Transverse colon (tissue), 4 donors: ENCODE measurements around the gene PALLD. TPM values are rescaled to one million over a fixed set of nuclear protein-coding genes. Genes with fewer than 3 reads are reported as not detected.
A peak's percentile ranks its signal among the peaks of the same experiment; 100 is the strongest.

Experiments used
- DNase-seq: peaks from one replicate; pipeline ENCODE4 v3.0.0-alpha.2; 2019
- H3K27ac ChIP-seq, 4 donors: fragments of 200-600 bp; sonication (generic); 2 replicates each; pipeline ENCODE4 v1.5.1; 2016 to 2018; ENCODE audit warnings: inconsistent platforms in 4 of 4
- H3K27me3 ChIP-seq: fragments of 200-600 bp; sonication (generic); 2 replicates; pipeline ENCODE4 v1.5.1; 2017; ENCODE audit warnings: inconsistent platforms
- H3K36me3 ChIP-seq, 4 donors: fragments of 200-600 bp; sonication (generic); 2 replicates each; pipeline ENCODE4 v1.5.1; 2017 to 2019; ENCODE audit warnings: inconsistent platforms in 4 of 4
- H3K4me1 ChIP-seq, 4 donors: fragments of 200-600 bp; sonication (generic); 2 replicates each; pipeline ENCODE4 v1.5.1; 2017 to 2020; ENCODE audit warnings: inconsistent platforms in 4 of 4
- H3K4me3 ChIP-seq, 4 donors: fragments of 200-600 bp; sonication (generic); 1 replicate in 1 of 4; 2 replicates in 3 of 4; pipeline versions ENCODE4 v1.5.1 to v1.6.1; 2017 to 2019; ENCODE audit warnings: inconsistent platforms in 4 of 4
- H3K9me3 ChIP-seq, 2 donors: fragments of 200-600 bp; sonication (generic); 2 replicates each; pipeline ENCODE4 v1.5.1; 2017 to 2019; ENCODE audit warnings: inconsistent platforms in 2 of 2
- CTCF ChIP-seq, 5 experiments: fragments of 200-600 bp in 3 of 5; fragments of 450-650 bp in 2 of 5; sonication (generic) in 3 of 5; IDR thresholded peaks; 1 replicate in 2 of 5; 2 replicates in 3 of 5; pipeline ENCODE4 v1.5.1; 2016 to 2017; ENCODE audit warnings: antibody characterized with exemption in 5 of 5, inconsistent platforms in 3 of 5, mild to moderate bottlenecking in 2 of 5, moderate library complexity in 1 of 5
- EP300 ChIP-seq: sonication (generic); formaldehyde crosslinking; IDR thresholded peaks from one replicate; pipeline ENCODE4 v1.6.1; 2017; ENCODE audit warnings: antibody characterized with exemption, low read depth
- POLR2A ChIP-seq: fragments of 450-650 bp; IDR thresholded peaks from one replicate; pipeline ENCODE4 v1.6.1; 2016; ENCODE audit warnings: antibody characterized with exemption, mild to moderate bottlenecking, moderate library complexity
- POLR2AphosphoS5 ChIP-seq, 3 donors: sonication (generic); formaldehyde crosslinking; IDR thresholded peaks; one replicate each; pipeline ENCODE4 v1.6.1; 2016; ENCODE audit warnings: antibody characterized with exemption in 3 of 3
- WGBS, 2 donors: methylation state at CpG; one replicate each; pipeline ENCODE4 v1.1.5; 2018; ENCODE audit warnings: low coverage in 1 of 2; 5-methylcytosine and 5-hydroxymethylcytosine counted together
- in situ Hi-C, 4 donors: fragments of 200-750 bp; cut with MboI; loops; one replicate each; pipeline versions ENCODE4 v1.15.0 to v1.15.1; 2017; ENCODE audit warnings: low sequenced_read_pairs in 3 of 4, low pct_ligation_motif_present in 1 of 4, low pct_unique_long_range_greater_than_20kb in 1 of 4
- intact Hi-C: fragments of 100-400 bp; cut with DNase I; formaldehyde crosslinking; loops from one replicate; pipeline ENCODE4 v1.15.1; 2023; ENCODE audit warnings: low total_unique reads
- total RNA-seq, 4 donors: library from RNA; depleted of rRNA; stranded (reverse); fragments of >200 nt; gene quantifications; one replicate each; pipeline ENCODE4 v1.1.0, GENCODE V29; 2016

PALLD gene
- total RNA-seq, 4 donors from 2014 or later: 230 to 309 (median 278) TPM

- DNase-seq: no peak
- Histone ChIP-seq H3K36me3 (no peaks in the 10 kb centered on the region), H3K27me3 (no peaks in the 10 kb centered on the region), H3K27ac (peak overlapping the region; percentile 3 to 63 (median 60)), H3K4me1 (peaks cover 0 to 17% (median 8%) of the 10 kb centered on the region in 4 donors), H3K9me3 (no peaks in the 10 kb centered on the region), H3K4me3 (no peak overlapping the region)
- WGBS, 2 donors: 70 to 79% methylated on average over 3 of the region's 3 CpGs
- intact Hi-C loops (loop anchor here (10.0 kb wide), 1 partner anchor 118 kb away; no protein-coding TSS in a partner anchor), in situ Hi-C loops (loop anchor here in 2 of 4 donors (10.0 to 25.0 kb wide), 2 partner anchors 196 to 198 kb away; no protein-coding TSS in a partner anchor)
- peak; percentile 47 to 81 (median 56) for TF ChIP-seq POLR2AphosphoS5 (IDR thresholded peaks at IDR 0.05)
- no peak for TF ChIP-seq POLR2A
- peak; percentile 96 for TF ChIP-seq EP300
- TF ChIP-seq CTCF (IDR thresholded peaks at IDR 0.05): no peak
Observed at GRCh38 chr4:168716406-168717129, 219.7 kb downstream of the PALLD start.

GRCh38 chr4:168717847-168718246 is 221.0 kb downstream of the PALLD start:
- in situ Hi-C loops: loop anchor here in 2 of 4 donors (10.0 to 25.0 kb wide), 2 partner anchors 194 to 197 kb away; no protein-coding TSS in a partner anchor
- no peak for TF ChIP-seq POLR2AphosphoS5 (IDR thresholded peaks at IDR 0.05)
- TF ChIP-seq POLR2A: no peak
- TF ChIP-seq CTCF (IDR thresholded peaks at IDR 0.05): no peak
- TF ChIP-seq EP300: no peak
- Histone ChIP-seq H3K36me3 (no peaks in the 10 kb centered on the region), H3K4me3 (no peak overlapping the region), H3K9me3 (no peaks in the 10 kb centered on the region), H3K4me1 (peaks cover 0 to 15% (median 6%) of the 10 kb centered on the region in 4 donors), H3K27ac (peak overlapping the region in 3 of 4 donors; percentile 49 to 63 (median 62)), H3K27me3 (no peaks in the 10 kb centered on the region)
- no peak for DNase-seq
- WGBS, 2 donors: 54 to 61% methylated on average over 2 to 3 of the region's 3 CpGs
- intact Hi-C loops: loop anchor here (10.0 kb wide), 1 partner anchor 117 kb away; no protein-coding TSS in a partner anchor

GRCh38 chr4:168719725-168720124 is 222.9 kb downstream of the PALLD start:
- WGBS, 2 donors: 100% methylated on average over 1 of the region's 1 CpG
- Histone ChIP-seq H3K9me3 (no peaks in the 10 kb centered on the region), H3K36me3 (no peaks in the 10 kb centered on the region), H3K4me1 (peaks cover 0 to 21% (median 6%) of the 10 kb centered on the region in 4 donors), H3K27ac (no peak overlapping the region), H3K4me3 (no peak overlapping the region), H3K27me3 (no peaks in the 10 kb centered on the region)
- no peak for DNase-seq
- no peak for TF ChIP-seq POLR2A
- TF ChIP-seq EP300: no peak
- TF ChIP-seq POLR2AphosphoS5 (IDR thresholded peaks at IDR 0.05): no peak
- no peak for TF ChIP-seq CTCF (IDR thresholded peaks at IDR 0.05)
- in situ Hi-C loops (loop anchor here in 2 of 4 donors (10.0 to 25.0 kb wide), 2 partner anchors 193 to 195 kb away; no protein-coding TSS in a partner anchor), intact Hi-C loops (loop anchor here (10.0 kb wide), 1 partner anchor 115 kb away; no protein-coding TSS in a partner anchor)

- TF ChIP-seq EP300: no peak
- TF ChIP-seq CTCF (IDR thresholded peaks at IDR 0.05): no peak
- TF ChIP-seq POLR2AphosphoS5 (IDR thresholded peaks at IDR 0.05): no peak
- no peak for TF ChIP-seq POLR2A
- in situ Hi-C loops (loop anchor here in 1 of 4 donors (25.0 kb wide), 1 partner anchor 192 kb away; no protein-coding TSS in a partner anchor), intact Hi-C loops (no loop called here)
- Histone ChIP-seq H3K27ac (no peak overlapping the region), H3K27me3 (no peaks in the 10 kb centered on the region), H3K4me3 (no peak overlapping the region), H3K4me1 (peaks cover 0 to 21% (median 6%) of the 10 kb centered on the region in 4 donors), H3K9me3 (no peaks in the 10 kb centered on the region), H3K36me3 (no peaks in the 10 kb centered on the region)
- no peak for DNase-seq
- WGBS, 2 donors: 78 to 79% methylated on average over 4 of the region's 4 CpGs
Observed at GRCh38 chr4:168720396-168720900, 223.6 kb downstream of the PALLD start.
